Sigmoid colon (tissue), 7 donors: ENCODE measurements around the gene PPARA. TPM values are rescaled to one million over a fixed set of nuclear protein-coding genes. Genes with fewer than 3 reads are reported as not detected.
"Not testable (repeated sequence)": the region's sequence is repeated elsewhere in the genome, so short reads cannot be mapped to it uniquely, and the experiment has no call there.

ENCODE experiments used
- DNase-seq: peaks from one replicate; pipeline ENCODE4 v3.0.0-alpha.2; 2019
- H3K27ac ChIP-seq, 4 donors: fragments of 200-600 bp; sonication (generic); one replicate each; pipeline ENCODE4 v1.5.1; 2016 to 2019; ENCODE audit warnings: mild to moderate bottlenecking in 1 of 4
- H3K27me3 ChIP-seq, 3 donors: fragments of 200-600 bp; sonication (generic); one replicate each; pipeline ENCODE4 v1.5.1; 2019; ENCODE audit warnings: mild to moderate bottlenecking in 1 of 3
- H3K36me3 ChIP-seq, 4 donors: fragments of 200-600 bp; sonication (generic); one replicate each; pipeline ENCODE4 v1.5.1; 2016 to 2019
- H3K4me1 ChIP-seq, 4 donors: fragments of 200-600 bp; sonication (generic); one replicate each; pipeline ENCODE4 v1.5.1; 2017 to 2019
- H3K4me3 ChIP-seq, 4 donors: fragments of 200-600 bp; sonication (generic); one replicate each; pipeline ENCODE4 v1.5.1; 2017 to 2019; ENCODE audit warnings: mild to moderate bottlenecking in 2 of 4, moderate library complexity in 1 of 4
- H3K9me3 ChIP-seq, 4 donors: fragments of 200-600 bp in 3 of 4; sonication (generic) in 3 of 4; one replicate each; pipeline versions ENCODE4 v1.5.1 to v1.6.1; 2013 to 2019
- EP300 ChIP-seq, 4 donors: sonication (generic); formaldehyde crosslinking; IDR thresholded peaks; one replicate each; pipeline ENCODE4 v1.6.1; 2017; ENCODE audit warnings: antibody characterized with exemption in 4 of 4
- POLR2A ChIP-seq, 2 donors: fragments of 450-650 bp; IDR thresholded peaks; one replicate each; pipeline ENCODE4 v1.6.1; 2016; ENCODE audit warnings: antibody characterized with exemption in 2 of 2, mild to moderate bottlenecking in 2 of 2, moderate library complexity in 2 of 2
- POLR2AphosphoS5 ChIP-seq, 4 donors: sonication (generic); formaldehyde crosslinking; IDR thresholded peaks; one replicate each; pipeline ENCODE4 v1.6.1; 2017; ENCODE audit warnings: antibody characterized with exemption in 4 of 4
- WGBS, 2 donors: extraction: QIAGEN DNeasy Blood & Tissue Kit; methylation state at CpG; one replicate each; pipeline ENCODE4 v1.1.7; 2013; 5-methylcytosine and 5-hydroxymethylcytosine counted together
- intact Hi-C: fragments of 100-400 bp; cut with DNase I; formaldehyde crosslinking; loops from one replicate; pipeline ENCODE4 v1.15.1; 2023
- polyA plus RNA-seq, 3 donors: library from polyadenylated mRNA; stranded (reverse); fragments of 200-250 nt; gene quantifications; one replicate each; pipeline ENCODE4 v1.2.3, GENCODE V29; 2013
- total RNA-seq, 4 donors: library from RNA; depleted of rRNA; stranded (reverse); fragments of >200 nt; gene quantifications; one replicate each; pipeline ENCODE4 v1.1.0, GENCODE V29; 2016
- TF ChIP-seq, protein P1 (sequence below), 4 experiments: fragments of 450-650 bp in 3 of 4; fragments of 200-600 bp in 1 of 4; IDR thresholded peaks; one replicate each; pipeline ENCODE4 v1.5.1; 2016 to 2019; ENCODE audit warnings: antibody characterized with exemption in 4 of 4, mild to moderate bottlenecking in 3 of 4, moderate library complexity in 2 of 4
- donor health status: healthy with polysubstance abuse.
- donor health status: Bipolar disorder and iron deficiency.
- donor health status: healthy.

Gene PPARA
- total and polyA plus RNA-seq, 7 donors, result 7.8 to 22.7 (median 20.1) TPM

- WGBS, 2 donors, result 91 to 94% methylated on average over 12 of the region's 12 CpGs
- no peak for TF ChIP-seq POLR2AphosphoS5 (IDR thresholded peaks at IDR 0.05)
- no peak for TF ChIP-seq EP300 (IDR thresholded peaks at IDR 0.05)
- TF ChIP-seq POLR2A (IDR thresholded peaks at IDR 0.05), result no peak
- TF ChIP-seq, protein P1, sequence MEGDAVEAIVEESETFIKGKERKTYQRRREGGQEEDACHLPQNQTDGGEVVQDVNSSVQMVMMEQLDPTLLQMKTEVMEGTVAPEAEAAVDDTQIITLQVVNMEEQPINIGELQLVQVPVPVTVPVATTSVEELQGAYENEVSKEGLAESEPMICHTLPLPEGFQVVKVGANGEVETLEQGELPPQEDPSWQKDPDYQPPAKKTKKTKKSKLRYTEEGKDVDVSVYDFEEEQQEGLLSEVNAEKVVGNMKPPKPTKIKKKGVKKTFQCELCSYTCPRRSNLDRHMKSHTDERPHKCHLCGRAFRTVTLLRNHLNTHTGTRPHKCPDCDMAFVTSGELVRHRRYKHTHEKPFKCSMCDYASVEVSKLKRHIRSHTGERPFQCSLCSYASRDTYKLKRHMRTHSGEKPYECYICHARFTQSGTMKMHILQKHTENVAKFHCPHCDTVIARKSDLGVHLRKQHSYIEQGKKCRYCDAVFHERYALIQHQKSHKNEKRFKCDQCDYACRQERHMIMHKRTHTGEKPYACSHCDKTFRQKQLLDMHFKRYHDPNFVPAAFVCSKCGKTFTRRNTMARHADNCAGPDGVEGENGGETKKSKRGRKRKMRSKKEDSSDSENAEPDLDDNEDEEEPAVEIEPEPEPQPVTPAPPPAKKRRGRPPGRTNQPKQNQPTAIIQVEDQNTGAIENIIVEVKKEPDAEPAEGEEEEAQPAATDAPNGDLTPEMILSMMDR (IDR thresholded peaks at IDR 0.05), result no peak
- H3K4me3 ChIP-seq, result no peak overlapping the region
- no peaks in the 10 kb centered on the region for H3K9me3 ChIP-seq
- no peaks in the 10 kb centered on the region for H3K4me1 ChIP-seq
- no peaks in the 10 kb centered on the region for H3K27me3 ChIP-seq
- no peaks in the 10 kb centered on the region for H3K36me3 ChIP-seq
- no peak for DNase-seq
- no peak overlapping the region for H3K27ac ChIP-seq
- intact Hi-C loops, result no loop called here
Measured at GRCh38 chr22:46128606-46129005, 21.7 kb upstream of the PPARA start.

DNA sequence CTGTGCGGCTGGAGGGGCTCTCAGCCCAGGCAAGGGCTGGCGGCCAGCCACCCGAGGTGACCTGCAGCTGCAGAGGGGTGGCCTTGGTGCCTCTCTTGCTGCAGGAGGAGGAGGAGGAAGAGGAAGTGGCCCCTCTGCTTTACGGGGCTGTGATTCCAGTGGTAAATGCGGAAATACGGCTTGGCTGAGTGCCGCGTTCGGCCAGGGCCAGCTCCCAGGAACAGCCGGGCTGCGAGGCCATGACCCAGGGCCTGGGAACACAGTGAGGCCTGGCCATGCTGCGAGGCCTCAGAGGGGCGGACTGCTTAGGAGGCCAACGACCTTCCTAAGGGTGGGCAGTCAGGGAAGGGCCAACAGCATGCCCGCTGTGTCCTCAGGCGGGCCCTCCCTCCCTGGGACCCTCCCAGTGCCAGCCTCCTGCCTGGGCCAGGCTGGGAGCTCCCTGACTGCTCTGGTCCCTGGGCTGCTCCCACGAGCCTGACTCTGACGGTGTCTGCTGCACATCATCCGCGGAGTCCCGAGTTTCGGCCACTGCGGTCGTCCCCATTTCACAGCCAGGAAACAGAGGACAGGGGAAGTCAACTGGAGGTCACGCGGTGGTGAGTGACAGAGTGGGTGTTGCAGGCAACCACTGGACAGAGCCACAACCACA, 20.8 kb upstream of the PPARA start:
- Histone ChIP-seq H3K27ac (peak overlapping the region; percentile 32 to 50 (median 41)), H3K9me3 (no peaks in the 10 kb centered on the region), H3K27me3 (no peaks in the 10 kb centered on the region), H3K4me1 (no peaks in the 10 kb centered on the region), H3K36me3 (no peaks in the 10 kb centered on the region), H3K4me3 (no peak overlapping the region)
- DNase-seq, result no peak
- 67 to 84% methylated on average over 26 of the region's 26 CpGs for WGBS, 2 donors
- no peak for TF ChIP-seq POLR2AphosphoS5 (IDR thresholded peaks at IDR 0.05)
- TF ChIP-seq, protein P1 (IDR thresholded peaks at IDR 0.05), result no peak
- no peak for TF ChIP-seq POLR2A (IDR thresholded peaks at IDR 0.05)
- no peak for TF ChIP-seq EP300 (IDR thresholded peaks at IDR 0.05)
- intact Hi-C loops, result no loop called here

GRCh38 chr22:46131151-46131587, 19.2 kb upstream of the PPARA start:
- Histone ChIP-seq H3K9me3 (no peaks in the 10 kb centered on the region), H3K27ac (no peak overlapping the region), H3K36me3 (no peaks in the 10 kb centered on the region), H3K27me3 (no peaks in the 10 kb centered on the region), H3K4me1 (no peaks in the 10 kb centered on the region), H3K4me3 (no peak overlapping the region)
- no peak for TF ChIP-seq POLR2AphosphoS5 (IDR thresholded peaks at IDR 0.05)
- TF ChIP-seq, protein P1 (IDR thresholded peaks at IDR 0.05), result peak in 1 of 4 experiments; percentile 12
- intact Hi-C loops, result no loop called here
- DNase-seq, result no peak
- WGBS, 2 donors, result 79 to 81% methylated on average over 13 of the region's 13 CpGs

- intact Hi-C loops, H3K36me3 ChIP-seq: not testable (repeated sequence)
Measured at GRCh38 chr22:46132193-46132829, 18.0 kb upstream of the PPARA start.

GRCh38 chr22:46132830-46133587, 17.3 kb upstream of the PPARA start:
- intact Hi-C loops, result no loop called here
- Histone ChIP-seq H3K36me3 (no peaks in the 10 kb centered on the region), H3K4me1 (no peaks in the 10 kb centered on the region), H3K4me3 (no peak overlapping the region), H3K9me3 (no peaks in the 10 kb centered on the region), H3K27me3 (no peaks in the 10 kb centered on the region), H3K27ac (no peak overlapping the region)
- DNase-seq, result no peak
- WGBS, 2 donors, result 90 to 91% methylated on average over 19 of the region's 19 CpGs
- TF ChIP-seq POLR2A (IDR thresholded peaks at IDR 0.05) (no peak), EP300 (IDR thresholded peaks at IDR 0.05) (no peak), POLR2AphosphoS5 (IDR thresholded peaks at IDR 0.05) (no peak)
- TF ChIP-seq, protein P1 (IDR thresholded peaks at IDR 0.05), result no peak

More at GRCh38 chr22:46132193-46132829, 18.0 kb upstream of the PPARA start:
- not testable (repeated sequence) for H3K9me3 ChIP-seq, H3K27ac ChIP-seq, H3K4me3 ChIP-seq, DNase-seq, H3K27me3 ChIP-seq, H3K4me1 ChIP-seq
- WGBS, 2 donors, result 93 to 94% methylated on average over 12 of the region's 12 CpGs
